Parathyroid adenoma (tissue), 2 donors: ENCODE data around the gene TRIM52.

Source experiments
- H2AFZ ChIP-seq: fragments of 300-600 bp; sonication (generic); one replicate; pipeline ENCODE4 v1.7.0; 2017; ENCODE audit warnings: antibody characterized with exemption, mild to moderate bottlenecking
- H3K27ac ChIP-seq: fragments of 300-600 bp; sonication (generic); one replicate; pipeline ENCODE4 v1.7.0; 2017
- H3K27me3 ChIP-seq: fragments of 300-600 bp; sonication (generic); one replicate; pipeline ENCODE4 v1.7.0; 2017; ENCODE audit warnings: low read length; ENCODE audit not compliant: control insufficient read depth, insufficient read depth
- H3K36me3 ChIP-seq: fragments of 300-600 bp; sonication (generic); one replicate; pipeline ENCODE4 v1.7.0; 2017; ENCODE audit warnings: low read length; ENCODE audit not compliant: control insufficient read depth, insufficient read depth
- H3K4me1 ChIP-seq: fragments of 300-600 bp; sonication (generic); one replicate; pipeline ENCODE4 v1.7.0; 2017; ENCODE audit warnings: control low read depth
- H3K4me2 ChIP-seq: fragments of 300-600 bp; sonication (generic); one replicate; pipeline ENCODE4 v1.7.0; 2017; ENCODE audit warnings: low read length
- H3K4me3 ChIP-seq: fragments of 300-600 bp; sonication (generic); one replicate; pipeline ENCODE4 v1.7.0; 2017; ENCODE audit warnings: low read depth, low read length
- H3K79me2 ChIP-seq: fragments of 300-600 bp; sonication (generic); one replicate; pipeline ENCODE4 v1.7.0; 2017; ENCODE audit warnings: control low read depth
- H3K9ac ChIP-seq: fragments of 300-600 bp; sonication (generic); one replicate; pipeline ENCODE4 v1.7.0; 2017; ENCODE audit warnings: mild to moderate bottlenecking
- H3K9me3 ChIP-seq: fragments of 300-600 bp; sonication (generic); one replicate; pipeline ENCODE4 v1.7.0; 2017; ENCODE audit warnings: low read length; ENCODE audit not compliant: control insufficient read depth
- CTCF ChIP-seq: fragments of 300-600 bp; sonication (generic); IDR thresholded peaks from one replicate; pipeline ENCODE4 v1.7.0; 2017; ENCODE audit warnings: antibody characterized with exemption, mild to moderate bottlenecking
- donor health status: primary hyperparathyroidism.

The TRIM52 gene

GRCh38 chr5:181236471-181236870, 24.5 kb downstream of the TRIM52 start:
- no peak for TF ChIP-seq CTCF

GRCh38 chr5:181235689-181236366, 25.1 kb downstream of the TRIM52 start:
- no peak overlapping the region for H3K9ac ChIP-seq
- H3K27ac ChIP-seq = peak overlapping the region; percentile 74
- no peak overlapping the region for H2AFZ ChIP-seq
- H3K27me3 ChIP-seq = no peaks in the 10 kb centered on the region
- TF ChIP-seq CTCF = no peak
- no peak overlapping the region for H3K4me3 ChIP-seq
- H3K4me1 ChIP-seq = peaks cover 8% of the 10 kb centered on the region
- no peaks in the 10 kb centered on the region for H3K36me3 ChIP-seq
- no peaks in the 10 kb centered on the region for H3K9me3 ChIP-seq
- peaks cover 15% of the 10 kb centered on the region for H3K79me2 ChIP-seq
- H3K4me2 ChIP-seq = no peak overlapping the region

More at GRCh38 chr5:181236471-181236870, 24.5 kb downstream of the TRIM52 start:
- Histone ChIP-seq H3K9me3 (no peaks in the 10 kb centered on the region), H3K4me2 (no peak overlapping the region), H2AFZ (no peak overlapping the region), H3K27ac (no peak overlapping the region), H3K36me3 (no peaks in the 10 kb centered on the region), H3K4me3 (no peak overlapping the region), H3K4me1 (peaks cover 8% of the 10 kb centered on the region), H3K79me2 (peaks cover 20% of the 10 kb centered on the region), H3K9ac (no peak overlapping the region), H3K27me3 (no peaks in the 10 kb centered on the region)

GRCh38 chr5:181235323-181235688, 25.6 kb downstream of the TRIM52 start:
- Histone ChIP-seq H3K27me3 (no peaks in the 10 kb centered on the region), H3K9ac (no peak overlapping the region), H3K4me3 (no peak overlapping the region), H2AFZ (no peak overlapping the region), H3K27ac (peak overlapping the region; percentile 74), H3K79me2 (peaks cover 11% of the 10 kb centered on the region), H3K36me3 (no peaks in the 10 kb centered on the region), H3K9me3 (no peaks in the 10 kb centered on the region), H3K4me1 (peaks cover 8% of the 10 kb centered on the region), H3K4me2 (no peak overlapping the region)
- TF ChIP-seq CTCF = no peak

GRCh38 chr5:181234455-181235306, 26.3 kb downstream of the TRIM52 start:
- H3K4me2 ChIP-seq = no peak overlapping the region
- H2AFZ ChIP-seq = no peak overlapping the region
- no peak for TF ChIP-seq CTCF
- peak overlapping the region; percentile 74 for H3K27ac ChIP-seq
- no peak overlapping the region for H3K4me3 ChIP-seq
- H3K36me3 ChIP-seq = no peaks in the 10 kb centered on the region
- H3K4me1 ChIP-seq = peaks cover 8% of the 10 kb centered on the region
- H3K79me2 ChIP-seq = peaks cover 5% of the 10 kb centered on the region
- H3K9ac ChIP-seq = no peak overlapping the region
- H3K9me3 ChIP-seq = no peaks in the 10 kb centered on the region
- no peaks in the 10 kb centered on the region for H3K27me3 ChIP-seq
